Fibroblast of the aortic adventitia (primary cell): Measurements from ENCODE around the gene CHAF1B. TPM values are rescaled to one million over a fixed set of nuclear protein-coding genes. Genes with fewer than 3 reads are reported as not detected.

Experiments used
- DNase-seq: peaks from one replicate; pipeline ENCODE4 v3.0.0-alpha.2; 2010; ENCODE audit warnings: low read depth
- H3K4me3 ChIP-seq: 2 replicates; pipeline ENCODE4 v1.5.1; 2011; ENCODE audit warnings: low read depth, mild to moderate bottlenecking, control low read depth, low read length, moderate library complexity
- total RNA-seq: library from RNA; depleted of rRNA; stranded (reverse); fragments of >200 nt; gene quantifications from 2 replicates; pipeline ENCODE4 v1.2.3, GENCODE V29; 2012; ENCODE audit warnings: low replicate concordance
- TF ChIP-seq, protein P1 (sequence below): IDR thresholded peaks from 2 replicates; pipeline ENCODE4 v1.5.1; 2011; ENCODE audit warnings: mild to moderate bottlenecking, low read length, control low read depth, inconsistent platforms; ENCODE audit not compliant: insufficient read depth

CHAF1B gene
- total RNA-seq, 1 donor, result 7.8 TPM

DNA sequence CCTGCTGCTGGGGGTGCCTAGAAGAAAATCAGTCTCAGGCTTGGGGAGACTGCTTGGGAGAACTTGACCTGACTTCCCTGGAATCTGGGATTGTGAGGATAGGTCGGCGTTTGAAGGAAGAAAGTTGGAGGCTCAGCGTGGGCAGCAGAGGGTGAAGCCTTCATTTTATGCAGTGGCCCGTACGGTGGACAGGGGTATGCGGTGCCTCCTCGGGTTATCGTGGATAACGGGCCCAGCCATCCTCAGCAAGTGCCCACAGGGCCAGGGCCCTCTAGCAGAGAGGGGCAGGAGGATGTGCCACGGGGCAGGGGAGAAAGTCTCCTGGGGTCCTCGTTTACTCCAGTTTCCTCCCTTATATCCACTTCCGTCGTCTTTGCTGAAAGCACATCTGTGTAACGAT is 34.0 kb downstream of the CHAF1B start:
- no peak overlapping the region for H3K4me3 ChIP-seq
- TF ChIP-seq, protein P1, sequence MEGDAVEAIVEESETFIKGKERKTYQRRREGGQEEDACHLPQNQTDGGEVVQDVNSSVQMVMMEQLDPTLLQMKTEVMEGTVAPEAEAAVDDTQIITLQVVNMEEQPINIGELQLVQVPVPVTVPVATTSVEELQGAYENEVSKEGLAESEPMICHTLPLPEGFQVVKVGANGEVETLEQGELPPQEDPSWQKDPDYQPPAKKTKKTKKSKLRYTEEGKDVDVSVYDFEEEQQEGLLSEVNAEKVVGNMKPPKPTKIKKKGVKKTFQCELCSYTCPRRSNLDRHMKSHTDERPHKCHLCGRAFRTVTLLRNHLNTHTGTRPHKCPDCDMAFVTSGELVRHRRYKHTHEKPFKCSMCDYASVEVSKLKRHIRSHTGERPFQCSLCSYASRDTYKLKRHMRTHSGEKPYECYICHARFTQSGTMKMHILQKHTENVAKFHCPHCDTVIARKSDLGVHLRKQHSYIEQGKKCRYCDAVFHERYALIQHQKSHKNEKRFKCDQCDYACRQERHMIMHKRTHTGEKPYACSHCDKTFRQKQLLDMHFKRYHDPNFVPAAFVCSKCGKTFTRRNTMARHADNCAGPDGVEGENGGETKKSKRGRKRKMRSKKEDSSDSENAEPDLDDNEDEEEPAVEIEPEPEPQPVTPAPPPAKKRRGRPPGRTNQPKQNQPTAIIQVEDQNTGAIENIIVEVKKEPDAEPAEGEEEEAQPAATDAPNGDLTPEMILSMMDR, result no peak
- no peak for DNase-seq

DNA sequence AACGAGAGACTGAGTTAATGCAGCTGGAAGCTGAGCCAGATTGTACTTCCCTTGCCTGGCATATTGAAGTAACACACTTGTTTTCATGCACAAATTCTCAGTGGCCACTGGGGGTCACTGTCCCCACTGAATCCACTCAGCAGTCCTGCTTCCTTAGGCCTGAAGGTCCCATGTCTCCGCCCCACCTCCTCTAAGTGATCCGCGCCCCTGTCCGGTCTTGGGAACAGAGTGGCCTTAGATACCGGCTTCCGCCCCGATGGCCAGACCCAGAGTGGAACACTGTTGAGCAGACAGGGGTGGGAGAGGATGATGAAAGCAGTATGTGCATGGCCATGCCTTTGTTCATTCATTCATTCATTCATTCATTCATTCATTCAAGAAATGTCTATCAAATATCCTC is 34.8 kb downstream of the CHAF1B start:
- TF ChIP-seq, protein P1, result peak; percentile 83
- no peak overlapping the region for H3K4me3 ChIP-seq
- peak; percentile 94 for DNase-seq

DNA sequence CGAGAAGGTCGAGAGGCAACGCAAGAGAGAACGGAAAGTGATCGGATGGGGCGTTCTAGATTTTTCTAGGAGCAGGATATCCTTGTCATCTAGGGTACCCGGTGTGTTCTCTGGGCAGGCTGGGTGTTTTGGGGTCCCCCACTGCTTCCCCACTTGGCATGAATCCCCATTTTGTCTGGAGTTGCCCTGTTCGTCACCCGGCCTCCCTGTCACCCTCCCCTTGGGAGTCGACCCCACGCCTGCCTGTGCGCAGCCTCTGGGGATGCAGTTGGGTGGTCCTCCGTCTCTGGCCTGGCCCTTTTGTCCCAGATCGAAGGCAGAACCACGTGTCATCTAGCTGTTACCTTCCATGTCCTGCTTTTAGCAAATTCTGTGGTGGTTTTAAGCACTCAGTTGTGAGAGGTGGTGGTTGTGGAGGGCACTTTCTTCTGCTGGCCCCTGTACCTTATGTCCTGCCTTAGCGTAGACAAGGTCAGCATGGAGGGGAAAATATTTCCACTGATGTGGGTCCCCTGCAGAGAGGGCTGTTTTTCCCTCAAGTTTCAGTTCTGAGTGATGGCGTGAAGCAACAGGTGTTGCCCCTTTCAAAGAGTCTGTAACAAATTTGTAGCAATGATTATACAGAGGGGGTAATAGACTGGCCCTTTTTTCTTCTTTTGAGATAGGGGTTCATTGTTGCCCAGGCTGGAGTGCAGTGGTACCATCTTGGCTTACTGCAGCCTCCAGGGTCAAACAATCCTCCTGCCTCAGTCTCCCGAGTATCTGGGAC is 35.6 kb downstream of the CHAF1B start:
- no peak overlapping the region for H3K4me3 ChIP-seq
- DNase-seq, result no peak
- TF ChIP-seq, protein P1, result no peak

DNA sequence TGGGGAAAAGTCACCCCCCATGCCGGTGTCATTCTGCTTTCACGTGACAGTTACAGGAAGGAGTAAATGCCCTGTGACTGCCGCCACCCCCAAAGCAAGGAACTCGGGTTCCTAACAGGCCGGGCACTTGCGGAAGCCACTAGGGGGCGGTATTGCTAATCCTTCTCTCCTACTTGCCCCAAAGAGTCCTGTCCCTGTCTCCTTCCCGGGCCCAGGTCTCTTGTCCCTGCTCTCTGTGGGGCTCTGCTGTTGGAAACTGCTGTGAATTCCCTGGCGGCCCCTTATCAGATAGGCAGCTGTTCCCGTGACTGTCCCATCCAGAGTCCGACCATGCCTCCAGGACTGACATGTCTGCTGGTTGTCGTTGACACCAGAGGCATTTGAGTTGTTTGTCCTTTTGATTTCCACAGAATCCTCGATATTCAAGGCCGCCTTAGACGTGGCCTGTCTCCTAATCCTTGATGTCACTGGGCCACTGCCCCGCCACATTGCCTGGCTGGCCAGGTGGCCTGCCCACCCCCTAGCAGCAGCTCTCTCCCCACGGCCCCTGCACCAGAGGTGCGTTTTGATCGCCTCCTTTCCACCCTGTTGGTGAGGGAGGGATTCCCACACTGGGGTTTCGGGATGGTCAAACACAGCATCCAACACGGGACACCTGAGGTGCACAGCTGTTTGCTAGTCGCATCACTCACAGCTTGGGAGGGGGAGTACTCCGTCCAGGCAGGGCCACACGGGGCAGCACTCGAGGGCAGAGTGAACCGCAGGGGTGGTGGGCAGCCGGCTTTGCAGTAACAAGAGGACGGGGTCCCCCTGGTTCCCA is 37.3 kb downstream of the CHAF1B start:
- peak; percentile 78 for DNase-seq
- no peak overlapping the region for H3K4me3 ChIP-seq
- TF ChIP-seq, protein P1, result peak; percentile 86

DNA sequence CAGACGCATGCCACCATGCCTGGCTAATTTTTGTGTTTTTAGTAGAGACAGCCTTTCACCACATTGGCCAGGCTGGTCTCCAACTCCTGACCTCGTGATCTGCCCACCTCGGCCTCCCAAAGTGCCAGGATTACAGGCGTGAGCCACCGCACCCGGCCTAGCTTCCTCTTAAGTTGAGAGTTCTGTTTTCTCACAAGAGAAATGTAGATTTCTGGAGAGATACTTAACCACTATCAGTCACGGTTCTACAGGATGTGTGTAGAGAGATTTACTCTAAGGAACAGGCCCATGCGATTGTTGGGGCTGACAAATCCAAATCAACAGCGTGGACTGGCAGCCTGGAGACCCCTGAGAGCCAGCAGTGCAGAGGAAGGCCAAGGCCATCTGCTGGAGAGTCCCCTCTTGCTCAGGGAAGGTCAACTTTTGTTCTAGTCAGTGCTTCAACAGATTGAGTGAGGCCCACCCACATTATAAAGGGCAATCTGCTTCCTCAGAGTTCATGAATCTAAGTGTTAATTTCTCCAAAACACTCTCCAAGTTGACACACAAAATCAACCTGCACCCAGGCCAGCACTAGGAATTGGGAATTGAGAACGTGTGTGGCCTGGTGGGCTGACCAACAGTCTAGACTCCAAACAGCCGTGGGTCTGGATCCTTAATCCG is 38.7 kb downstream of the CHAF1B start:
- no peak for DNase-seq
- TF ChIP-seq, protein P1, result no peak
- H3K4me3 ChIP-seq, result no peak overlapping the region

DNA sequence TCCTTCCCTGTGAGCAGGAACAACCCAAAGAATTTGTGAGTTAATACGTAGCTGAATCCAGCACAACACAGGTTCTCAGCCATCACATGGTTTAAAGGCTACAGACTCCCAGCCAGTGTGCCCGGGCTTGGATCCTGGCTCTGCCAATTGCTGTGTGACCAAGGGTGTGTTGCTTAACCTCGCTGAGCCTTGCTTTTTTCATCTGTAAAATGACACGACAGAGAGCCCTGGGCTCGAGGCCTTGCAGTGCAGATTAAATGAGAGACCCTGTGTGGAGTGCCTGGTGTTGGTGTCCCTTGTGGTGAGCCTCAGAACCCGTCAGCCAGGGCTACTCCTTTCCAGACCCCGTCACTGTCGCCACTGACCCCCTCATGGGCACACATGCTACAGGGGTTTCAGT is 39.4 kb downstream of the CHAF1B start:
- no peak overlapping the region for H3K4me3 ChIP-seq
- TF ChIP-seq, protein P1, result no peak
- DNase-seq, result no peak
